Kidney epithelial cell (primary cell): ENCODE measurements around the gene GSN. TPM values are rescaled to one million over a fixed set of nuclear protein-coding genes. Genes with fewer than 3 reads are reported as not detected.

Experiments
- DNase-seq: peaks from one replicate; pipeline ENCODE4 v3.0.0-alpha.2; 2010; ENCODE audit warnings: low read depth
- H3K27me3 ChIP-seq: 2 replicates; pipeline ENCODE4 v1.6.0; 2011; ENCODE audit warnings: low read length; ENCODE audit not compliant: control insufficient read depth, insufficient read depth
- H3K36me3 ChIP-seq: 2 replicates; pipeline ENCODE4 v1.5.1; 2011; ENCODE audit warnings: low read length; ENCODE audit not compliant: control insufficient read depth, insufficient read depth
- H3K4me3 ChIP-seq: 2 replicates; pipeline ENCODE4 v1.5.1; 2011; ENCODE audit warnings: low read depth, mild to moderate bottlenecking, control low read depth, low read length
- CTCF ChIP-seq: IDR thresholded peaks from 2 replicates; pipeline ENCODE4 v1.5.1; 2011; ENCODE audit warnings: mild to moderate bottlenecking, moderate library complexity, low read length, control low read depth, inconsistent platforms; ENCODE audit not compliant: insufficient read depth, poor library complexity, severe bottlenecking
- total RNA-seq: library from RNA; depleted of rRNA; stranded (reverse); fragments of >200 nt; gene quantifications from 2 replicates; pipeline ENCODE4 v1.2.3, GENCODE V29; 2015

Gene GSN
- total RNA-seq, 1 donor from 2014 or later, result 163 TPM

DNA sequence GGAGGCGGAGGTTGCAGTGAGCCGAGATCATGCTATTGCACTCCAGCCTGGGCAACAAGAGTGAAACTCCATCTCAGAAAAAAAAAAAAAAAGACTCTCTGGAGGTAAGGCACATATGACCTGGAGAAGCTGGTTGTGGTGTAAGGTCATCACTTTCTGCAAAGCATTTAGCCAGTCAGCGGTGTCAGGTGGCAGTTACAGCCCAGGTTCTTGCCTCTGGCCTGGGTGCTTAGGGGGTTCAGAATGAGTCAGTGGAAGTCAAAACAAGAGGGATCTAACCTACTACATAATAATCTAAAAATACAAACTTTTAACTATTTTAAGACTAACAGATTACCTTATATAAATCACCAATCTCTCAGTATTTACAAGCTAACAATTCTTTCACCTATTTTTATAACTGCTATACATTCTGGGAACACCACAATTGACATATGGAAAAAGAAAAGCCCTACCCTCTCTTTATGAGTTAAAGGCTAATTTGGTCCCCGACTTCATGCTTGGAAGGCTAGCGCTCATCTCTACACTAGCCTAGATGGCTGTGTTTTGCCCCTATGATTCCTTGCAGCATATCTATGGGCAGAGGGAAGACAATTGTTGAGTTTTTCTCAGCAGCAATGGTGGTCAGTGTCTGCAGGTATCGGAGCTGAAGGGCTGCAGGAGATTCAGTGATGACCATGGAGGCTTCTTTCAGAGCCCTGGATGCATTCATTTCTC is 72.9 kb downstream of the GSN start:
- DNase-seq, result no peak
- H3K36me3 ChIP-seq, result no peaks in the 10 kb centered on the region
- TF ChIP-seq CTCF, result no peak
- no peaks in the 10 kb centered on the region for H3K27me3 ChIP-seq
- no peak overlapping the region for H3K4me3 ChIP-seq

- Histone ChIP-seq H3K36me3 (no peaks in the 10 kb centered on the region), H3K27me3 (no peaks in the 10 kb centered on the region), H3K4me3 (no peak overlapping the region)
- no peak for DNase-seq
- no peak for TF ChIP-seq CTCF
These were observed 76.2 kb downstream of the GSN start for GRCh38 chr9:121344184-121344583.

DNA sequence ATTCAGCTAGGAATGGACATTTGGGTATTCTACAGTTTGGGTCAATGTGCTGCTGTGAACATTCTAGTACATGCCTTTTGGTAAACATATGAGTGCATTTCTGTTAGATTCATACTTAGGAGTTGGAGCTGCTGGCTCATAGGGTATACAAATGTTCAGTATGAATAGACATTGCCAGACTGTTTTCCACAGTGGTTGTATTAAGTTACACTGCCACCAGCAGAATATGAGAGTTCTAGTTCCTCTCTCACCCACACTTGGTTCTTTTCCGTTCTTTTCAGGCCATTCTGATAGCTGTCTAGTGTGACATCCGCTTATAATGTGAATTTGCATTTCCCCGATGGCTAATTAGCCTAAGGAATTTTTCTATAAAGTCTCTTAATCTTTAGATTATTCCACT is 77.1 kb downstream of the GSN start:
- no peak for TF ChIP-seq CTCF
- no peak for DNase-seq
- no peaks in the 10 kb centered on the region for H3K27me3 ChIP-seq
- no peaks in the 10 kb centered on the region for H3K36me3 ChIP-seq
- no peak overlapping the region for H3K4me3 ChIP-seq

GRCh38 chr9:121348221-121348620 is 80.3 kb downstream of the GSN start:
- H3K27me3 ChIP-seq, result no peaks in the 10 kb centered on the region
- H3K36me3 ChIP-seq, result no peaks in the 10 kb centered on the region
- no peak for TF ChIP-seq CTCF
- DNase-seq, result no peak
- no peak overlapping the region for H3K4me3 ChIP-seq

GRCh38 chr9:121349009-121349408 is 81.0 kb downstream of the GSN start:
- DNase-seq, result no peak
- Histone ChIP-seq H3K4me3 (no peak overlapping the region), H3K36me3 (no peaks in the 10 kb centered on the region), H3K27me3 (no peaks in the 10 kb centered on the region)
- TF ChIP-seq CTCF, result no peak

- H3K36me3 ChIP-seq, result no peaks in the 10 kb centered on the region
- TF ChIP-seq CTCF, result no peak
- no peak overlapping the region for H3K4me3 ChIP-seq
- no peak for DNase-seq
- no peaks in the 10 kb centered on the region for H3K27me3 ChIP-seq
These were observed 82.1 kb downstream of the GSN start for GRCh38 chr9:121350036-121350435.
